HG02759 (cell line): Measurements from ENCODE around the gene METRN.
"Not testable (repeated sequence)": the region's sequence is repeated elsewhere in the genome, so short reads cannot be mapped to it uniquely, and the experiment has no call there.

ENCODE experiments used
- ATAC-seq: cut with Tn5 transposase; IDR thresholded peaks from one replicate; pipeline ENCODE4 v1.9.1; 2021; ENCODE audit warnings: mild to moderate bottlenecking, moderate library complexity; ENCODE audit not compliant: unreplicated experiment

Gene METRN

GRCh38 chr16:691242-691641 is 23.7 kb upstream of the METRN start:
- ATAC-seq = not testable (repeated sequence)

GRCh38 chr16:692356-693108 is 22.4 kb upstream of the METRN start:
- no peak for ATAC-seq

DNA sequence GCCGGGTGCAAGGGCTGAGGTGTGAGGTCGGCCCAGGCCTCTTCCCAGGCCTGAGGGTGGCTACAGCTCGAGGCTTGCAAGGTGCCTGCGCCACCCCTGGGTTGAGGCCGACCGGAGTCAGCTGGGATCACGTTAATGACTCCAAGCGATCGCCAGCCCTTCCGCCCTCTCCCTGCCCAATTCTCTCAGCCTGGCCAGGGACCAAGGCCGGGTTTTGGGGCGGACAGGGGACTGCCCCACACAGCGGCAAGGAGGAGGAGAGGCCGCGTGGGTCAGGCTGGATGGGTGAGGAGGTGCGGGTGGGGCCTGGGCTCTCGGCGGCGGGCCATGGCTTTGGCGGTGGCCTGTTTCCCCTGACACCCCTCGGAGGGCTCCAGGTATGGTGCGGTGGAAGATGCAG is 21.6 kb upstream of the METRN start:
- no peak for ATAC-seq

DNA sequence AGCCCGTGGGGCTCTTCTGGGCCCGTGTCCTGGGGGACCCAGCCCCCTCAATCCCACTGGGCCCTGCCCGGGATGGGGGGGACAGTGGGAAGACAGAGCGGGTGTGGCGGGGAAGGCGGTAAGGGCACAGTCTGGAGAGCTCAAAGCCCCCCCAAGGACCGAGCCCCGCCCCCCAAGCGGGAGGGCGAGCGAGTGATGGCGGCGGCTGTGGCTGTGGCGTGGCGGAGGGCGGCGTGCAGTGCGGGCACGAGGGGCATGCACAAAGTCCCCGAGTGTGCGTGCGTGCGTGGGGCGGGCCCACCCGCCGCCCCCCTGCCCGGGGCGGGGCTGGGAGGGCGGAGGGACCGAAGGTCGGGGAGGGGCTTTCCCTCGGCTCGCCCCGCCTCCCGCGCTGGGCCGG is 21.2 kb upstream of the METRN start:
- ATAC-seq = no peak

GRCh38 chr16:694187-694862 is 20.6 kb upstream of the METRN start:
- ATAC-seq = no peak

DNA sequence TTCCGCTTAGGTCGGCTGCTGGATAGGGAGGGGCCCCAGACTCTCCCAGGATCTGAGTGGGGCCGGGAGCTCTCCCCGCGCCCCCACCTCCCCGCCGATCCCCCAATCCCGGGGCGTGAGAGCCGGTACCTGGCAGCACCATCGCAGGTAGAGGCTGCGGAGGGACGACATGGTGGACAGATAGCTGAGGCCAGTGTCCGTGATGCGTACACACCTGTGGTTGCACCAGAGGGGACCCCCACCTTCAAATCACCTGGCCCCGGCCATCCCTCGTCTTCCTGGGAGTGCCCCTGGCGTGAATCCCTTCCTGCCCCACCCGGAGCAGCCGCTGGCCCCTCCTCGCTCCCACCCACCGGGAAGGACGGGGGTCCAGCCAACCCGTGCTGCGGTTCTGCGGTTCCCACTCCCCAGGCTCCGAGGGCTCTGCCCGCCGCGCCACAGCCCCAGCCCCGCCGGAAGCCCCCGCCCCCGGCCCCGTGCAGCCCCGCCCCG is 20.0 kb upstream of the METRN start:
- no peak for ATAC-seq

DNA sequence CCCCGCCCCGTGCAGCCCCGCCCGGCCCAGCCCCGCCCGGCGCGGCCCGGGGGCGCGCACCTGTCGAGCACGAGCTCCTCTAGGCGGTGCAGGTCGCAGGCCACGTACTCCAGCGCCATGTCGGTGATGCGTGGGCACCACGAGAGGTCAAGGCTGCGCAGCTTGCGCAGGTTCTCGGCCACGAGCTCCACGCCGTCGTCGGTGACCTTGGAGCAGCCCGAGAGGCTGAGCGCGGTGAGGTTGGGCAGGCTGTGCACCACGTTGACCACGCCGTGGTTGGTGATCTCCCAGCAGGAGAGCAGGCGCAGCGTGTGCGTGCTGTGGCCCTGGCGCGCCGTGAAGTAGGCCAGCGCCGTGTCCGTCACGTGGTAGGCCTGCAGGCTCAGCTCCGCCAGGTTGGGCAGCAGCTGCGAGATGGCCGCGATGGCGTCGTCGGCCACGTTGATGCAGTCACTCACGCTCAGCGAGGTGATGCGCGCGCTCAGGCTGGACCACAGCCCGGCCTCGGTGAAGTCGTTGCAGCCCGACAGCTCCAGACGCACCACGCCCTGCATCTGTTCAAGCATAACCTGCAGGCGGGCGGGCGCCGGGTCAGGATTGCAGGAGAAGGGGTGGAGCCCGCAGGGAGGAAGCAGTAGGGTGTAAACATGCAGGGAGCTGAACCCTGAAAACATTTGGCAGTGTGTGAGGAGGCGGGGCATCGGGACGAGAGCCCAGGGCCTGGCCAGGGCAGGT is 19.4 kb upstream of the METRN start:
- ATAC-seq = no peak

GRCh38 chr16:698911-699671 is 15.8 kb upstream of the METRN start:
- ATAC-seq = no peak

GRCh38 chr16:700684-701584 is 14.0 kb upstream of the METRN start:
- no peak for ATAC-seq

DNA sequence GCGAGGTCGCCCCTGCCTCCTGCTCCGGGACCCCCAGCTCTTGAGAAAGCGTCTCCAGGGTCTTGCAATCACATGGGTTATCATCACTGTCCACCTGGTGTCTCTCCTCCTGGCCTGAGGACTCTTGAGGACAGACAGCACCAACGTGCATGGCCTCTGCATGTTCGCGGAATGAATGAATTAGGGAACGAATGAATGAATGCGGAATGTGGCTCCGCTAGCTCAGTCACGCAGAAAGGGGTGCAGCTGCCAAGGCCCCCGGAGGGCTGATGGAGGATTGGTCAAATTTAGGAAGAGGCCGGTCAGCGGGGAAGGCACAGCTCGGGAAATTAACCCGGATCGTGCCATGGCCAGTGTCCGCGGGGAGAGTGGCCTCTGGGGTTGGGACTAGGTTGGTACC is 12.6 kb upstream of the METRN start:
- ATAC-seq = no peak

DNA sequence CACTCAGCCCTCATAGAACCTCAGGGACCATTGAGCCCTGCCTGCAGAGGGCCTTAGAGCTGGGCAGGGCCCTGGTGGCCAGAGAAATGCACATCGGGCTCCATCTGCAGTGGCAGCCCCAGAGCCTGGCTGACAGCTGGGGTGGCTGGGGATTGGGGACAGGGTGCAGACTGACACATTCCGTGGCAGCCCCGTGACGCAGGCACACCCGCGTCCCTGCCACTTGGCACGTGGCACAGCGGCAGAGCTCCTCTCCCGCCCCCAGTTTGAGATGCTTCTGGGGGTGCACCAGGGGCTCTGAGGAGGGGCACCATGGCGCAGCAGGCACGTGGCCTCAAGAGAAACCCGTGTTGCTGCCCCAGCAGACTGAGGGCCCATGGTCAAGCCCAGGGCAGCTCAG is 11.5 kb upstream of the METRN start:
- no peak for ATAC-seq

DNA sequence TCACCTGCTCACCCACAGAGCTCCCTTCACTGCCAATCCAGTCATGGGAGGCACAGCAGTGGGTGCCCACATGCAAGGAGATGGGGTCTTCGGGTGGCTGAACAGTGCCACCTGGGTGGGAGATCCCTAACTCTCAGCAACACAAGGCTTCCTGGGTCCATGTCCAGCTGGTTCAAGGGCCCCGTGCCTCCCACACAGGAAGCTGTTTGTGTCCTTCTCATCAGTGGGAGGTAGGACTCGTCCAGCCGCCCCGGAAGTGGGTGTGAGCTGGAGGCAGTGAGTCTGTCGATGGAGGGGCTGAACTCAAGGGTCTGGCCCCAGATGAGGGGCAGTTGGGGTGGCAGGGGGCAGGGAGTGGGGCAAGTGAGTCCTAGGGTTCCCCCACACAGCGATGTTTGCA is 10.9 kb upstream of the METRN start:
- no peak for ATAC-seq

GRCh38 chr16:704552-705380 is 10.2 kb upstream of the METRN start:
- no peak for ATAC-seq

DNA sequence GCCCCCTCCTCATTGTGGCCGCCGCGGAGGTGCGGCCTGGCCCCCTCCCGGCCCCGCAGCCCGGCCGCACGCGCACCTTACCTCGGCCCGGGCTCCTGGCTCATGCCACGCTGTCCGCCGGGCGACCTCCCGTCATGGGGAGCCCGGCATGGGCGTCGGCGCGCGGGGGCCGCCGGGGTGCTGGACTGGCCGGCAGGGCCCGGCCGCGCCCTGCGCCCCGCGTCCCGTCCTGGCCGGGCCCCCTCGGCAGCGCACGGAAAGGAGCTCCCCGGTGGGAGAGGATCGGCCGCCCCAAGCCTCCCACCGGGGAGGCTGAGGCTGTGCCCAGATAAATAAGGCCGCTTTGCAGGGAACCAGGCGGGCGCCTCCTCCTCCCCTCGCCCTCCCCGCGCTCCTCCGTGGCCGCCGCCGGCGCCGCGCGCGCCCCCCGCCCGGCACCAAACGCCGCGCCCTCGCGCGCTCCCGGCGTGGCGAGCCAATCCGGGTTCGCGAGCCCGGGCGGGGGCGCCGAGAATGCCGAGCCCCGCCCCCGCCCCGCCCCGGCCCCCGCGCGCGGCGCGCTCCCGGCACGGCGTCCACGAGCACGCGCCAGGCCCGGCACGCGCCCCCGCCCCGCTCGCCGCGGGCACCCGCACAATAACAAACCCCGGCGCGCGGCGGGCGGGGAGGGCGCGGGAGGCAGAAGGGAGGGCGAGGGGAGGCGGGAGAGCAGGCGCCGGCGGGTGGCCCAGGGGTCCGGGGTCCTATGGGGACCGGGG is 9.3 kb upstream of the METRN start, which contains the start of gene FBXL16:
TSS of gene FBXL16 (minus strand) at position 371 of the 758 bp plus-strand sequence. CDS start 8,396 bp downstream, outside the sequence.
- ATAC-seq = no peak

DNA sequence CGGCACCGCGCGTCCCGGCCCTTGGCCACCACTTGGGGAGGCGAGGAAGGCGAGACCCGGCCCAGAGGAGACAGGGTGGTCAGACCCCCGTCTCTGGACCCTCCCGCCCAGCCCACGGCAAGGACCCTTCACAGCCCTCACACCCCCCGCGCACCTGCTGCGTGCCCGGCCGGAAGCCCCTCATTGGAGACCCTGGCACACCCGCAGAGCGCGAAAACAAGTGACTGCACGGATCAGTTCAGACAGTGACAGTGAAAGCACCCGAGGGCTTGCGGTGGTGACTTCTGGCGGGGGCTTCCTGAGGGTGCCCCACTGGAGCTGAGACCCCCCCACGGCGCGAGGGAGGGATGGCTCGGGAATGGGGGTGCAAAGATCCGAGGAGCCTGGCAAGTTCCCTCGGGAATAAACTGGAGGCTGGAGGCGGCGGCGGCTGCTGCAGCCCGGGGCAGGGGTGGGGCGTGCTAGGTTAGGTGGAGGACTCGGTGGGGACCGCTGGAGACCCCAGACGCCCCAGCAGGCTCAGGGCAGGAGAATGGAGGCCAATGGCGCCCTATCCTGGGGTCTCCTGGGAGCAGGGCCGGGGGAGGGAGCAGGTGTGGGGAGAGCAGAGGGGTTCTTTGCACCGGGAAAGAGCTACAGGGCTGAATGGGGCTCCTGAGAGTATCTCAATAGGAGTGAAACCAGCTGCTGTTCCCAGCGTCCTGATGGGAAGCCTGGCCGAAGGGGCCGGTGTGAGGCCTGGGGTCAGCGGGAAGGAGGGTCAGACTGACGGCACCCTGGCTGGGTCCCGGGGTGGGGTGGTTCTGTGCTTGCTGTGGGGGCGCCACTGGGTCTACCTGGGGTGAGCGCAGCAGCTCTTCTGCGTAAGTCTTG is 8.5 kb upstream of the METRN start:
- no peak for ATAC-seq

- no peak for ATAC-seq
These were observed 7.8 kb upstream of the METRN start for GRCh38 chr16:707062-707538.

DNA sequence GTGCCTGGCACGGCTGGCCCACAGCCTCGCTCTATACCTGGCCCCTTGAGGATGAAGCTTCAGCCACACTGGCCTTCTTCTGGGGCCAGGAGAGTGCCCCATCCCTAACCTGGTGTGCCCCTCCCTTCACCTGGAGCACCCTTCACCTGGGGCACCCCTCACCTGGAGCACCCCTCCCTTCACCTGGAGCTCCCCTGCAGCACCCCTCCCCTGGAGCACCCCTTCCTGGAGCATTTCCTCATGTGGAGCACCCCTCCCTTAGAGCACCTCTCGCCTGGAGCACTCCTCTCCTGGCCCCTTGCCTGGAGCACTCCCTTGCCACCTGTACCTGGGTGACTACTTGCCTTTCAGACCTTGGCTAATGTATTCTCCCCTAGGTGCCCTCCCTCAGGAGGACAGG is 6.9 kb upstream of the METRN start:
- no peak for ATAC-seq
